Prostate gland (tissue), 2 donors: ENCODE data around the gene PALD1.

Source experiments
- POLR2A ChIP-seq: fragments of 450-650 bp; IDR thresholded peaks from one replicate; pipeline ENCODE4 v1.6.1; 2016; ENCODE audit warnings: antibody characterized with exemption, mild to moderate bottlenecking
- POLR2AphosphoS5 ChIP-seq: sonication (generic); formaldehyde crosslinking; IDR thresholded peaks from one replicate; pipeline ENCODE4 v1.6.1; 2017; ENCODE audit warnings: antibody characterized with exemption
- TF ChIP-seq, protein P1 (sequence below), 4 experiments: fragments of 200-600 bp in 2 of 4; fragments of 450-650 bp in 2 of 4; sonication (generic) in 2 of 4; IDR thresholded peaks; 1 replicate in 3 of 4; 2 replicates in 1 of 4; pipeline ENCODE4 v1.5.1; 2016 to 2019; ENCODE audit warnings: antibody characterized with exemption in 4 of 4, mild to moderate bottlenecking in 2 of 4, moderate library complexity in 2 of 4

DNA sequence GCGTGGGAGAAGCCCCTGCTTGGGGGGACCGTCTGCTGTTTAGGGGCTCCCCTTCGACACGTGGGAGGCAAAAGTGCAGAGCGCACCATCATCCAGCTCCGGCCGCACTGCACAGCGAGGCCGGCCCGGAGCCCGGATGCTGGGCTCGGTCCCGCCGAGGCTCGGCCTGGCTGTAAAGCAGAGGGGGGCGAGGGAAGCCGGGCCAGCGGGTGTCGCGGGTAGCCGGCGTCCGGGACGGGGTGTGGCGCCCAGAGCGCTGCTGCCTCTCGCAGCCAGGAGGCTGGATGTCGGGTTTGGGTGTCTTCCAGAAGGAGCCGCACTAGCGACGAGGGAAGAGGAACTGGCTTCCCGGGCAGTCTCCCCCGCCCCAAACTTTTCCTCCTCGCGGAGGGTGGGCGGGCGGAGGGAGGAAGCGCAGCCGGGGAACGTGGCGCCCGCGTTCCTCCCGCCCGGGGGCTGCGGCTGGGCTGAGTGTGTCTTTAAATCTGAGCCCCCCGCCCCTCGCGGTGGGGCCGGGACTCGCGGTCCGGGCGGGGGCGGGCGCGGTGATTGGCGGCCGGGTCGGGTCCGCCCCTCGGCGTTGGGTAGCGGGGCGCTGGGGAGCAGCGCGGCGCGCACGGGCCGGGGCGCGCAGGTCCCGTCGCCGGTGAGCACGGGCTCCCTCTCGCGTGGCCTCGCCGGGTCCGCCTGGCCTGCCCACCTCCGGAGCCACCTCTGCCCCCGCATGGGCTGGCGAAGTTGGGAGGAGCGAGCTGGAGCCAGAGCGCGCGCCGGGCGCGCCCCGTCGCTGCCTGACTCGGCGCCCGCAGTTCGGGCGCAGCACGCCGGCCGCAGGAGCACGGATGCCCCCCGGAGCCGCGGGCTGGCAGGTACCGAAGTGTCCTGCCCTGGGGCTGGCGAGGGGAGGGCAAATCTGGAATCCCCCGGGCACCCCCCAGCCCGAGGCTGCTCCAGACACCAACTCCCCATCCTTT is at the start of gene PALD1:
- TF ChIP-seq, protein P1, sequence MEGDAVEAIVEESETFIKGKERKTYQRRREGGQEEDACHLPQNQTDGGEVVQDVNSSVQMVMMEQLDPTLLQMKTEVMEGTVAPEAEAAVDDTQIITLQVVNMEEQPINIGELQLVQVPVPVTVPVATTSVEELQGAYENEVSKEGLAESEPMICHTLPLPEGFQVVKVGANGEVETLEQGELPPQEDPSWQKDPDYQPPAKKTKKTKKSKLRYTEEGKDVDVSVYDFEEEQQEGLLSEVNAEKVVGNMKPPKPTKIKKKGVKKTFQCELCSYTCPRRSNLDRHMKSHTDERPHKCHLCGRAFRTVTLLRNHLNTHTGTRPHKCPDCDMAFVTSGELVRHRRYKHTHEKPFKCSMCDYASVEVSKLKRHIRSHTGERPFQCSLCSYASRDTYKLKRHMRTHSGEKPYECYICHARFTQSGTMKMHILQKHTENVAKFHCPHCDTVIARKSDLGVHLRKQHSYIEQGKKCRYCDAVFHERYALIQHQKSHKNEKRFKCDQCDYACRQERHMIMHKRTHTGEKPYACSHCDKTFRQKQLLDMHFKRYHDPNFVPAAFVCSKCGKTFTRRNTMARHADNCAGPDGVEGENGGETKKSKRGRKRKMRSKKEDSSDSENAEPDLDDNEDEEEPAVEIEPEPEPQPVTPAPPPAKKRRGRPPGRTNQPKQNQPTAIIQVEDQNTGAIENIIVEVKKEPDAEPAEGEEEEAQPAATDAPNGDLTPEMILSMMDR (IDR thresholded peaks at IDR 0.05) = peak in 2 of 4 experiments; percentile 44 to 45
- peak; percentile 29 for TF ChIP-seq POLR2AphosphoS5
- no peak for TF ChIP-seq POLR2A
